Astrocyte (in vitro differentiated cells and primary cell): ENCODE measurements around the gene GTPBP6. TPM values are rescaled to one million over a fixed set of nuclear protein-coding genes. Genes with fewer than 3 reads are reported as not detected.
"Not testable (repeated sequence)": the region's sequence is repeated elsewhere in the genome, so short reads cannot be mapped to it uniquely, and the experiment has no call there.

ENCODE experiments used
- DNase-seq: peaks from one replicate; pipeline ENCODE4 v3.0.0-alpha.2; 2010; ENCODE audit warnings: low read depth
- FAIRE-seq: peaks from 2 replicates; lab custom pipeline; 2011; peaks lifted over from hg19 to GRCh38; lab: Jason Lieb, UNC
- H2AFZ ChIP-seq: 2 replicates; pipeline ENCODE4 v1.6.0; 2012; ENCODE audit warnings: low read depth, low read length, inconsistent platforms
- H3K27ac ChIP-seq: 2 replicates; pipeline ENCODE4 v1.5.1; 2011; ENCODE audit warnings: low read depth, low read length, inconsistent platforms
- H3K27me3 ChIP-seq: 2 replicates; pipeline ENCODE4 v1.6.0; 2011; ENCODE audit warnings: low read length, inconsistent platforms; ENCODE audit not compliant: insufficient read depth
- H3K36me3 ChIP-seq: 2 replicates; pipeline ENCODE4 v1.5.1; 2011; ENCODE audit warnings: low read length, inconsistent platforms; ENCODE audit not compliant: insufficient read depth
- H3K4me1 ChIP-seq: 2 replicates; pipeline ENCODE4 v1.5.1; 2011; ENCODE audit warnings: low read length, inconsistent platforms; ENCODE audit not compliant: insufficient read depth
- H3K4me2 ChIP-seq: 2 replicates; pipeline ENCODE4 v1.6.0; 2012; ENCODE audit warnings: low read length, inconsistent platforms
- H3K4me3 ChIP-seq: 2 replicates; pipeline ENCODE4 v1.5.1; 2011; ENCODE audit warnings: low read depth, mild to moderate bottlenecking, low read length, inconsistent platforms; ENCODE audit not compliant: insufficient read depth
- H3K79me2 ChIP-seq: 2 replicates; pipeline ENCODE4 v1.6.0; 2012; ENCODE audit warnings: mild to moderate bottlenecking, low read length, inconsistent platforms; ENCODE audit not compliant: insufficient read depth
- H3K9ac ChIP-seq: 2 replicates; pipeline ENCODE4 v1.6.0; 2012; ENCODE audit warnings: mild to moderate bottlenecking, low read length, inconsistent platforms
- H3K9me3 ChIP-seq: 2 replicates; pipeline ENCODE4 v1.5.1; 2012; ENCODE audit warnings: low read depth, mild to moderate bottlenecking, low read length, inconsistent platforms; ENCODE audit not compliant: insufficient read depth
- H4K20me1 ChIP-seq: 2 replicates; pipeline ENCODE4 v1.6.0; 2012; ENCODE audit warnings: low read length, inconsistent platforms; ENCODE audit not compliant: insufficient read depth
- H3K27ac Mint-ChIP-seq: one replicate; pipeline ENCODE4 v1.8.0; 2021; ENCODE audit warnings: mild to moderate bottlenecking, mixed read lengths; ENCODE audit not compliant: unreplicated experiment
- H3K27me3 Mint-ChIP-seq: one replicate; pipeline ENCODE4 v1.8.0; 2021; ENCODE audit warnings: low read depth, mixed read lengths; ENCODE audit not compliant: unreplicated experiment
- H3K36me3 Mint-ChIP-seq: one replicate; pipeline ENCODE4 v1.8.0; 2021; ENCODE audit warnings: low read depth, mixed read lengths; ENCODE audit not compliant: unreplicated experiment
- H3K4me1 Mint-ChIP-seq: one replicate; pipeline ENCODE4 v1.8.0; 2021; ENCODE audit warnings: low read depth, mixed read lengths; ENCODE audit not compliant: unreplicated experiment
- H3K4me3 Mint-ChIP-seq: one replicate; pipeline ENCODE4 v1.8.0; 2021; ENCODE audit warnings: mild to moderate bottlenecking, moderate library complexity, mixed read lengths; ENCODE audit not compliant: unreplicated experiment
- H3K9me3 Mint-ChIP-seq: one replicate; pipeline ENCODE4 v1.8.0; 2021; ENCODE audit warnings: mild to moderate bottlenecking, mixed read lengths; ENCODE audit not compliant: unreplicated experiment
- CTCF ChIP-seq: IDR thresholded peaks from 2 replicates; pipeline ENCODE4 v1.5.1; 2011; ENCODE audit warnings: low read depth, mild to moderate bottlenecking, inconsistent platforms, low read length, moderate library complexity; ENCODE audit not compliant: insufficient read depth
- EZH2 ChIP-seq: IDR thresholded peaks from 2 replicates; pipeline ENCODE4 v1.6.1; 2012; ENCODE audit warnings: mild to moderate bottlenecking, low read length, inconsistent platforms; ENCODE audit not compliant: insufficient read depth
- total RNA-seq: library from RNA; stranded (reverse); gene quantifications from 2 replicates; pipeline ENCODE4 v1.2.1, GENCODE V29; 2021

The GTPBP6 gene
- total RNA-seq, 1 donor from 2014 or later: 30.5 TPM

- H3K4me3 ChIP-seq: peak within 1 kb of the TSS; percentile 48
- Mint-ChIP-seq H3K4me1 (peaks cover 6% of the 10 kb centered on the region), H3K36me3 (no peaks in the 10 kb centered on the region), H3K9me3 (no peaks in the 10 kb centered on the region), H3K27me3 (no peaks in the 10 kb centered on the region), H3K27ac (peak within 1 kb of the TSS; percentile 69), H3K4me3 (peak within 1 kb of the TSS; percentile 88)
- no peaks in the 10 kb centered on the region for H3K9me3 ChIP-seq
- TF ChIP-seq CTCF: no peak
- TF ChIP-seq EZH2: no peak
- peak within 1 kb of the TSS; percentile 2 for H3K27ac ChIP-seq
- no peaks in the 10 kb centered on the region for H3K79me2 ChIP-seq
- peaks cover 6% of the 10 kb centered on the region for H3K4me1 ChIP-seq
- peak within 1 kb of the TSS; percentile 77 for H3K4me2 ChIP-seq
- H3K9ac ChIP-seq: peak within 1 kb of the TSS; percentile 26
- H3K27me3 ChIP-seq: no peaks in the 10 kb centered on the region
- peaks cover 9% of the 10 kb centered on the region for H3K36me3 ChIP-seq
- DNase-seq (no peak), FAIRE-seq (no peak)
- peak within 1 kb of the TSS; percentile 73 for H2AFZ ChIP-seq
- no peaks in the 10 kb centered on the region for H4K20me1 ChIP-seq
Measured at GRCh38 chrX:281166-281999, 37.2 kb downstream of the GTPBP6 start, which contains the start of gene PLCXD1. Gene PLCXD1, plus strand, starts transcription at chrX:281381. Its CDS starts 2,807 bp downstream, at chrX:284188.

- H3K4me3 Mint-ChIP-seq: not testable (repeated sequence)
Measured at GRCh38 chrX:280722-281121, 37.9 kb downstream of the GTPBP6 start.

GRCh38 chrX:279757-280604 lies 38.6 kb downstream of the GTPBP6 start:
- H3K9me3 ChIP-seq, H3K9me3 Mint-ChIP-seq, H3K4me2 ChIP-seq, H3K27me3 Mint-ChIP-seq, FAIRE-seq, DNase-seq, H3K27ac Mint-ChIP-seq, H3K4me3 ChIP-seq, H3K36me3 ChIP-seq, H3K27ac ChIP-seq, H3K36me3 Mint-ChIP-seq, H3K4me1 Mint-ChIP-seq, H3K79me2 ChIP-seq, H3K27me3 ChIP-seq, H2AFZ ChIP-seq, H4K20me1 ChIP-seq, H3K9ac ChIP-seq: not testable (repeated sequence)
- peak overlapping the region; percentile 40 for H3K4me3 Mint-ChIP-seq
- peaks cover 11% of the 10 kb centered on the region for H3K4me1 ChIP-seq

More at GRCh38 chrX:280722-281121, 37.9 kb downstream of the GTPBP6 start:
- H3K4me2 ChIP-seq, FAIRE-seq, H3K4me3 ChIP-seq, H4K20me1 ChIP-seq, H2AFZ ChIP-seq, H3K9me3 Mint-ChIP-seq, H3K27ac Mint-ChIP-seq, DNase-seq, H3K79me2 ChIP-seq, H3K27ac ChIP-seq, H3K9me3 ChIP-seq, H3K4me1 Mint-ChIP-seq, H3K27me3 Mint-ChIP-seq, H3K36me3 Mint-ChIP-seq, H3K9ac ChIP-seq, H3K36me3 ChIP-seq, H3K27me3 ChIP-seq: not testable (repeated sequence)
- H3K4me1 ChIP-seq: peaks cover 11% of the 10 kb centered on the region
